Activated naive CD4-positive, alpha-beta T cell treated with anti-CD3 and anti-CD28 coated beads for 36 hours (primary cell): ENCODE results near the gene PIN1. TPM values are rescaled to one million over a fixed set of nuclear protein-coding genes. Genes with fewer than 3 reads are reported as not detected.
A peak's percentile ranks its signal among the peaks of the same experiment; 100 is the strongest.

ENCODE experiments used
- CTCF ChIA-PET: fragments of 350-600 bp; sonication (Branson Sonifier 250); formaldehyde crosslinking; loops from one replicate; lab custom pipeline; 2021; ENCODE audit warnings: antibody characterized with exemption; lab: Charles Lee
- DNase-seq: peaks from one replicate; pipeline ENCODE4 v3.0.0-alpha.2; 2020
- H3K27ac Mint-ChIP-seq: one replicate; pipeline ENCODE4 v1.8.0; 2021; ENCODE audit warnings: mild to moderate bottlenecking, mixed read lengths
- H3K27me3 Mint-ChIP-seq: one replicate; pipeline ENCODE4 v1.8.0; 2021; ENCODE audit warnings: low read depth, mixed read lengths
- H3K36me3 Mint-ChIP-seq: one replicate; pipeline ENCODE4 v1.8.0; 2021; ENCODE audit warnings: low read depth, mixed read lengths
- H3K4me1 Mint-ChIP-seq: one replicate; pipeline ENCODE4 v1.8.0; 2021; ENCODE audit warnings: low read depth, mixed read lengths
- H3K4me3 Mint-ChIP-seq: one replicate; pipeline ENCODE4 v1.8.0; 2021; ENCODE audit warnings: mild to moderate bottlenecking, moderate library complexity, mixed read lengths
- H3K9me3 Mint-ChIP-seq: one replicate; pipeline ENCODE4 v1.8.0; 2021; ENCODE audit warnings: mixed read lengths
- intact Hi-C: fragments of 100-400 bp; cut with micrococcal nuclease; formaldehyde crosslinking; loops from one replicate; pipeline ENCODE4 v1.15.1; 2023
- total RNA-seq, 2 experiments: library from RNA; stranded (reverse); gene quantifications; one replicate each; pipeline ENCODE4 v1.2.3, GENCODE V29; 2021

Gene PIN1
- total RNA-seq, 2 experiments from 2014 or later = 84.5 to 88.1 TPM

- no peaks in the 10 kb centered on the region for H3K27me3 Mint-ChIP-seq
- H3K36me3 Mint-ChIP-seq = peaks cover 25% of the 10 kb centered on the region
- intact Hi-C loops = loop anchor here (1.0 kb wide), 1 partner anchor 711 kb away; no protein-coding TSS in a partner anchor
These were observed 12.1 kb downstream of the PIN1 start for GRCh38 chr19:9847087-9847671.

DNA sequence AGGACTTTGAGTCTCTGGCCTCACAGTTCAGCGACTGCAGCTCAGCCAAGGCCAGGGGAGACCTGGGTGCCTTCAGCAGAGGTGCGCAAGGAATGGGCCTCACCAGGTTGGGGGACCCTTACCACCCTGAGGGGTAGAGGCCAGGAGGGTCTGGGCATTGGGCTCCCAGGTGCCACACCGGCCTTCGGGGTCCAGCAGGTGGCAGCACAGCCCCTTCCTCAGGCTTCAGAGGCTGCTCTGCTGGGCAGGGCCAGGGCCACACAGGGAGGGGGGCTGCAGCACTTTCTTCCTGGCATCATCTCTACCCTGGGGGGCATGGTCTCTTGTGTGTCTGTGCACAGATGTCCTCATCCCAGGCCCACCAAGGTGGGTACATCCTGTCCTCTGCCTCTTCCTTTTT lies 12.9 kb downstream of the PIN1 start:
- peak; percentile 58 for DNase-seq
- no peaks in the 10 kb centered on the region for H3K27me3 Mint-ChIP-seq
- H3K36me3 Mint-ChIP-seq = peaks cover 19% of the 10 kb centered on the region
- peaks cover 19% of the 10 kb centered on the region for H3K4me1 Mint-ChIP-seq
- no peak overlapping the region for H3K27ac Mint-ChIP-seq
- H3K4me3 Mint-ChIP-seq = no peak overlapping the region
- intact Hi-C loops = loop anchor here (1.0 kb wide), 1 partner anchor 66 kb away; no protein-coding TSS in a partner anchor
- CTCF ChIA-PET = interaction anchor here (1.0 kb wide), 1 partner anchor 9 kb away, joined by 4 read pairs; no protein-coding TSS in a partner anchor
- no peaks in the 10 kb centered on the region for H3K9me3 Mint-ChIP-seq

More at GRCh38 chr19:9847087-9847671, 12.1 kb downstream of the PIN1 start:
- H3K4me1 Mint-ChIP-seq = peaks cover 15% of the 10 kb centered on the region
- H3K4me3 Mint-ChIP-seq = no peak overlapping the region
- H3K27ac Mint-ChIP-seq = no peak overlapping the region
- CTCF ChIA-PET = interaction anchor here (1.0 to 1.1 kb wide), 3 partner anchors 8 to 16 kb away, joined by 3 to 4 read pairs (median 3); no protein-coding TSS in a partner anchor
- DNase-seq = peak; percentile 60
- no peaks in the 10 kb centered on the region for H3K9me3 Mint-ChIP-seq

- Mint-ChIP-seq H3K27ac (no peak overlapping the region), H3K4me1 (peaks cover 20% of the 10 kb centered on the region), H3K27me3 (no peaks in the 10 kb centered on the region), H3K36me3 (peaks cover 14% of the 10 kb centered on the region), H3K4me3 (no peak overlapping the region), H3K9me3 (no peaks in the 10 kb centered on the region)
- intact Hi-C loops = loop anchor here (1.0 kb wide), 1 partner anchor 66 kb away; no protein-coding TSS in a partner anchor
- no peak for DNase-seq
- CTCF ChIA-PET = no interaction called here
These were observed 13.6 kb downstream of the PIN1 start for GRCh38 chr19:9848762-9849161.

GRCh38 chr19:9849791-9850190 lies 14.7 kb downstream of the PIN1 start:
- Mint-ChIP-seq H3K27ac (no peak overlapping the region), H3K9me3 (no peaks in the 10 kb centered on the region), H3K4me1 (peaks cover 21% of the 10 kb centered on the region), H3K36me3 (peaks cover 10% of the 10 kb centered on the region), H3K27me3 (no peaks in the 10 kb centered on the region), H3K4me3 (no peak overlapping the region)
- CTCF ChIA-PET = no interaction called here
- no peak for DNase-seq
- intact Hi-C loops = no loop called here

- DNase-seq = no peak
- intact Hi-C loops = no loop called here
- CTCF ChIA-PET = interaction anchor here (0.6 kb wide), 1 partner anchor 176 kb away, joined by 3 read pairs; no protein-coding TSS in a partner anchor
- Mint-ChIP-seq H3K9me3 (no peaks in the 10 kb centered on the region), H3K36me3 (peaks cover 8% of the 10 kb centered on the region), H3K27me3 (no peaks in the 10 kb centered on the region), H3K4me1 (peaks cover 21% of the 10 kb centered on the region), H3K4me3 (no peak overlapping the region), H3K27ac (no peak overlapping the region)
These were observed 15.3 kb downstream of the PIN1 start for GRCh38 chr19:9850235-9850959.

DNA sequence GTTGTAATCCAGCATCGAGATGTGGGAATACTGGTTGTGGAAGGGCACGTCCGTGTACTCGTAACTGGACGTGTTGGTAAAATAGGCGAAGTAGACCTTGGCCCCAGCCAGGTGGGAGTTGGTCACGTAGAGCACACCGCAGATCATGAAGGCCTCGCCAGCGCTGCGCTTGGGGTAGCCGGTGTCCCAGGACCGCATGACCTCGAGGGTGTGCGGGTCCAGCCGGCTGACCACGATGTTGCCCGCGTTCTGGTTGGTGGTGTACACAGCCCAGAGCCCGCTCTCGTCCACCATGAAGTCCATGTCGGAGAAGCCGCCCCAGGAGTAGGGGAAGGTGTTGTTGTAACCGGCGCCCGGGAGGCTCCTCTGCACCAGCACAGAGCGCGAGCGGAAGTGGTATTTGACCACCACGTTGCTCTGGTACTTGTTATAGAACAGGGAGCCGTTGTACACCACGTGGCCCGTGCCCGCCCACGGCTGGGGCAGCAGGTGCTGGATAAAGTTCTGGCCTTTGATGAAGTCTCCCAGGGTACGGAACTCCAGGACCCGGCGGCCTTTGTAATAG lies 19.2 kb downstream of the PIN1 start:
- intact Hi-C loops = no loop called here
- H3K4me1 Mint-ChIP-seq = peaks cover 40% of the 10 kb centered on the region
- no peak for DNase-seq
- no peak overlapping the region for H3K4me3 Mint-ChIP-seq
- CTCF ChIA-PET = no interaction called here
- H3K36me3 Mint-ChIP-seq = peaks cover 3% of the 10 kb centered on the region
- H3K27me3 Mint-ChIP-seq = no peaks in the 10 kb centered on the region
- H3K27ac Mint-ChIP-seq = no peak overlapping the region
- no peaks in the 10 kb centered on the region for H3K9me3 Mint-ChIP-seq

GRCh38 chr19:9856609-9857008 lies 21.5 kb downstream of the PIN1 start:
- H3K4me1 Mint-ChIP-seq = peaks cover 57% of the 10 kb centered on the region
- CTCF ChIA-PET = interaction anchor here (0.9 to 1.6 kb wide), 4 partner anchors 9 to 395 kb away, joined by 3 to 7 read pairs (median 4); no protein-coding TSS in a partner anchor
- H3K27me3 Mint-ChIP-seq = no peaks in the 10 kb centered on the region
- H3K36me3 Mint-ChIP-seq = peaks cover 2% of the 10 kb centered on the region
- H3K27ac Mint-ChIP-seq = peak overlapping the region; percentile 91
- intact Hi-C loops = no loop called here
- H3K9me3 Mint-ChIP-seq = no peaks in the 10 kb centered on the region
- DNase-seq = no peak
- H3K4me3 Mint-ChIP-seq = no peak overlapping the region

- intact Hi-C loops = no loop called here
- H3K27me3 Mint-ChIP-seq = no peaks in the 10 kb centered on the region
- H3K4me3 Mint-ChIP-seq = no peak overlapping the region
- CTCF ChIA-PET = interaction anchor here (0.9 to 1.6 kb wide), 4 partner anchors 10 to 394 kb away, joined by 3 to 7 read pairs (median 4); no protein-coding TSS in a partner anchor
- H3K4me1 Mint-ChIP-seq = peaks cover 62% of the 10 kb centered on the region
- no peaks in the 10 kb centered on the region for H3K9me3 Mint-ChIP-seq
- H3K27ac Mint-ChIP-seq = peak overlapping the region; percentile 91
- peaks cover 2% of the 10 kb centered on the region for H3K36me3 Mint-ChIP-seq
- peak; percentile 14 for DNase-seq
These were observed 22.1 kb downstream of the PIN1 start for GRCh38 chr19:9857076-9857721.

DNA sequence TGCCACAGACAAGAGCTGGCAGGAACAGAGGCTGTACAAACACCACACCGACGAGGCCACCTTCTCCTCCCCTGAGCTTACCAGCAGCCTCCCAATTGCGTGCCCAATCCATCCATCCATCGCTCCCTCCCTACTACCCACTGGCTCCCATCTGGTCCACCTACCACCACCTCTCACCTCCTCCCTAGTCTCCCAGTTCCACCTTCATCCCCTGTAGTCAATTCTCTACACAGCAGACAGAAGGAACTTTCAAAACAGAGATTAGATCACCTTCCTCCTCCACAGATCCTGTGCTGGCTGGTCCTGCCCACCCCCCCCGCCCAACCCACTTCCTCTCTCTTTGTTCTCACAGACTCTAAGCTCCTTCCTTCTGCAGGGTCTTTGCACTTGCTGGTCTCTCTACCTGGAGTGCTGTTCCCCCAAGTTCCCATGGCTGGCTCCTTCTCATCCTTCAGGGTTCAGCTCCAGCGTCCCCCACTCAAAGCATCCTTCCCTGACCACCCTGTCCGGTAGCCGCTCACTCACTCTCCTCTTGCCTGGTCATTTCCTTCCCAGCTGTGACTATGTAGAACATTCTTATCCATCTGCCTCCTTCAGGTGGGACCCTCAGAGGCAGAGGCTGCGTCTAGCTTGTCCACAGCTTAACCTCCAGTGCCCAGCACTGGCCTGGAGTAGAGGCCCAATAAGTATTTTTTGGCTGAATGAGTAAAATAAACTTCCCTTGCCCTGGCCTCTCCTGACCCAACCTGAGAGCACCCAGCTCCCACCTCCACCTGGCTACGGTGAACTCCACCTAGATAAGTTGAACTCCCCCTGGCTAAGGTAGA lies 23.0 kb downstream of the PIN1 start:
- intact Hi-C loops = loop anchor here (2.0 kb wide), 3 partner anchors 23 to 57 kb away; partner anchors contain the start of genes FBXL12 and PIN1
- CTCF ChIA-PET = interaction anchor here (0.9 to 1.6 kb wide), 4 partner anchors 9 to 23 kb away, joined by 3 to 7 read pairs (median 3); partner anchors contain the start of gene PIN1
- Mint-ChIP-seq H3K4me3 (peak overlapping the region; percentile 53), H3K9me3 (no peaks in the 10 kb centered on the region), H3K27ac (peak overlapping the region; percentile 91), H3K4me1 (peaks cover 67% of the 10 kb centered on the region), H3K27me3 (no peaks in the 10 kb centered on the region), H3K36me3 (peaks cover 2% of the 10 kb centered on the region)
- peak; percentile 32 for DNase-seq

GRCh38 chr19:9858766-9859165 lies 23.6 kb downstream of the PIN1 start:
- Mint-ChIP-seq H3K4me3 (no peak overlapping the region), H3K4me1 (peaks cover 72% of the 10 kb centered on the region)

GRCh38 chr19:9860407-9860806 lies 25.3 kb downstream of the PIN1 start:
- CTCF ChIA-PET = interaction anchor here (0.6 to 0.7 kb wide), 2 partner anchors 702 to 1103 kb away, joined by 3 read pairs; no protein-coding TSS in a partner anchor
- Mint-ChIP-seq H3K4me3 (no peak overlapping the region), H3K36me3 (peaks cover 2% of the 10 kb centered on the region), H3K9me3 (no peaks in the 10 kb centered on the region), H3K27me3 (no peaks in the 10 kb centered on the region), H3K4me1 (peaks cover 80% of the 10 kb centered on the region), H3K27ac (no peak overlapping the region)
- no peak for DNase-seq
- intact Hi-C loops = no loop called here

More at GRCh38 chr19:9858766-9859165, 23.6 kb downstream of the PIN1 start:
- Mint-ChIP-seq H3K27me3 (no peaks in the 10 kb centered on the region), H3K27ac (peak overlapping the region; percentile 91), H3K36me3 (peaks cover 2% of the 10 kb centered on the region), H3K9me3 (no peaks in the 10 kb centered on the region)
- intact Hi-C loops = loop anchor here (2.0 kb wide), 3 partner anchors 24 to 56 kb away; partner anchors contain the start of genes FBXL12 and PIN1
- CTCF ChIA-PET = interaction anchor here (0.9 to 1.0 kb wide), 2 partner anchors 13 to 24 kb away, joined by 3 read pairs; partner anchors contain the start of gene PIN1
- no peak for DNase-seq
